Measurements from ENCODE around the gene PRM3. TPM values are rescaled to one million over a fixed set of nuclear protein-coding genes. Genes with fewer than 3 reads are reported as not detected.

PRM3 gene
- total and polyA plus RNA-seq, 2 donors (not counting 1 experiment from before 2014, with no cell fraction given) = not detected

DNA sequence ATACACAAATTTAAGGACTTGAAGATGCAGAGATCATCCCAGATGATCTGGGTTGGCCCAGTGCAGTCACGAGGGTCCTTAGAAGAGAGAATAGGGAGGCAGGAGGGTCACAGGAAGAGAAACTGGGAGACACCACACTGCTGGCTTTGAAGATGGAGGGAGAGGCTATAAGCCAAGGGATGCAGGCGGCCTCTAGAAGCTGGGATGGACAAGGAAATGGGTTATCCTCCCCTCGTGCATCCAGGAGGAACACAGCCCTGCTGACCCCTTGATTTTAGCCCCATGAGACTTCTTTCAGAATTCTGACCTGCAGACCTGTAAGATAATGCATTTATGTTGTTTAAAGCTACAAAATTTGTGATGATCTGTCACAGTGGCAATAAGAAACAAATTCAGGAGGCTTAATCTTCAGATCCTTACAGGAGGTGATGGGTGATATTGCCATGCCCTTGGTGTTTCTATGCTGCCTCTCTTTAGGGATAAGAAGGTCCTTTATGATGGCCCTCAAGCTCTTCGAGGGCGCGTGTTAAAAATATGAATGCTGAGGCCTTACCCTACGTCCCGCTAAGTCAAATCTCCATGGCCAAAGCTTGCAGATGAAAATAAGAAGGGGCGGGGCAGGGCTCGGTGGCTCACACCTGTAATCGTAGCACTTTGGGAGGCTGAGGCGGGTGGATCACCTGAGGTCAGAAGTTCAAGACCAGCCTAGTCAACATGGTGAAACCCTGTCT, 4.3 kb upstream of the PRM3 start:
- H3K9me3 ChIP-seq (ENCODE audit: control insufficient read depth, insufficient read depth, low read depth, low read length) = no peaks in the 10 kb centered on the region
- TF ChIP-seq, protein P1, sequence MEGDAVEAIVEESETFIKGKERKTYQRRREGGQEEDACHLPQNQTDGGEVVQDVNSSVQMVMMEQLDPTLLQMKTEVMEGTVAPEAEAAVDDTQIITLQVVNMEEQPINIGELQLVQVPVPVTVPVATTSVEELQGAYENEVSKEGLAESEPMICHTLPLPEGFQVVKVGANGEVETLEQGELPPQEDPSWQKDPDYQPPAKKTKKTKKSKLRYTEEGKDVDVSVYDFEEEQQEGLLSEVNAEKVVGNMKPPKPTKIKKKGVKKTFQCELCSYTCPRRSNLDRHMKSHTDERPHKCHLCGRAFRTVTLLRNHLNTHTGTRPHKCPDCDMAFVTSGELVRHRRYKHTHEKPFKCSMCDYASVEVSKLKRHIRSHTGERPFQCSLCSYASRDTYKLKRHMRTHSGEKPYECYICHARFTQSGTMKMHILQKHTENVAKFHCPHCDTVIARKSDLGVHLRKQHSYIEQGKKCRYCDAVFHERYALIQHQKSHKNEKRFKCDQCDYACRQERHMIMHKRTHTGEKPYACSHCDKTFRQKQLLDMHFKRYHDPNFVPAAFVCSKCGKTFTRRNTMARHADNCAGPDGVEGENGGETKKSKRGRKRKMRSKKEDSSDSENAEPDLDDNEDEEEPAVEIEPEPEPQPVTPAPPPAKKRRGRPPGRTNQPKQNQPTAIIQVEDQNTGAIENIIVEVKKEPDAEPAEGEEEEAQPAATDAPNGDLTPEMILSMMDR (conservative IDR thresholded peaks at IDR 0.05 in 1 of 2, IDR thresholded peaks at IDR 0.05 in 1 of 2; ENCODE audit: low read depth in 1 of 2, low read length in 2 of 2) = no peak
- no peak for TF ChIP-seq EZH2 (IDR thresholded peaks at IDR 0.05; ENCODE audit: low read length, missing control alignments)
- H3K4me1 ChIP-seq (ENCODE audit: control insufficient read depth, extremely low read depth, insufficient read depth, low read length) = no peaks in the 10 kb centered on the region
- no peak for DNase-seq (ENCODE audit: low read depth in 2 of 2)
- H3K27me3 ChIP-seq (ENCODE audit: control insufficient read depth, insufficient read depth, low read length) = peaks cover 17% of the 10 kb centered on the region
- no peak overlapping the region for H2AFZ ChIP-seq (ENCODE audit: low read length)
- H4K20me1 ChIP-seq (ENCODE audit: control insufficient read depth, extremely low read depth, insufficient read depth, low read length) = no peaks in the 10 kb centered on the region
- no peak overlapping the region for H3K4me2 ChIP-seq (ENCODE audit: extremely low read depth, insufficient read depth, low read length)
- no peak overlapping the region for H3K9ac ChIP-seq (ENCODE audit: insufficient read depth, low read length)
- no peaks in the 10 kb centered on the region for H3K79me2 ChIP-seq (ENCODE audit: control insufficient read depth, insufficient read depth, low read length)
- H3K4me3 ChIP-seq (replicated peaks in 1 of 4; ENCODE audit: control extremely low read depth in 1 of 4, insufficient read depth in 1 of 4, low read depth in 3 of 4, low read length in 4 of 4) = no peak overlapping the region
- no peak overlapping the region for H3K27ac ChIP-seq (ENCODE audit: insufficient read depth, low read length)
- no peaks in the 10 kb centered on the region for H3K36me3 ChIP-seq (ENCODE audit: control insufficient read depth, insufficient read depth, low read length)

DNA sequence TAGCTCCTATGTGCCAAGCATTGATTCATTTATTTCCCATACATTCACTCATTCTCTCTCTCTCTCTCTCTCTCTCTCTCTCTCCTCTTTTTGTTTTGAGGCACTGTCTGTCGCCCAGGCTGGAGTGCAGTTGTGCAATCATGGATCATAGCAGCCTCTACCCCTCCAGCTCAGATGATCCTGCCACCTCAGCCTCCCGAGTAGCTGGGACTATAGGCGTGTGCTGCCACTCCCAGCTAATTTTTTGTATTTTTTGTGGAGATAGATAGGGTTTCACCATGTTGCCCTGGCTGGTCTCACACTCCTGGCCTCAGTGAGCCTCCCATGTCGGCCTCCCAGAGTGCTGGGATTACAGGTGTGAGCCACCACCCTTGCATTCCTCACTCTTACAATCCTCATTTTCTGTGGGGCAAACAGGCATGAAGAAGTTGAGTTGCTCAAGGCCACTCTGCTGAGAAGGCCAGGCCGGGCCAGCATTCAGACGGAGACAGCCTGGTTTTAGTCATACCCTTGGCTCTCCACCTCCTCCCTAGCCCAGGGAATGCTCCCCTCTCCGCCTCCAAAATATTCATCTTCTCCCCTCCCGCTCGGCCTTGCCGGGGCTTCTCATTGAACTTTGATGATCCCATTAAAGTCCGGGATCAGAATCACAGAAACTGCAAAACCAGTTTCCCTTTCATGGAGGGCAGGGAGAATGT, 3.6 kb upstream of the PRM3 start:
- H3K27ac ChIP-seq (ENCODE audit: insufficient read depth, low read length) = no peak overlapping the region
- H3K4me2 ChIP-seq (ENCODE audit: extremely low read depth, insufficient read depth, low read length) = no peak overlapping the region
- no peak overlapping the region for H3K4me3 ChIP-seq (replicated peaks in 1 of 4; ENCODE audit: control extremely low read depth in 1 of 4, insufficient read depth in 1 of 4, low read depth in 3 of 4, low read length in 4 of 4)
- TF ChIP-seq, protein P1 (conservative IDR thresholded peaks at IDR 0.05 in 1 of 2, IDR thresholded peaks at IDR 0.05 in 1 of 2; ENCODE audit: low read depth in 1 of 2, low read length in 2 of 2) = no peak
- no peak for TF ChIP-seq EZH2 (IDR thresholded peaks at IDR 0.05; ENCODE audit: low read length, missing control alignments)
- no peak overlapping the region for H3K9ac ChIP-seq (ENCODE audit: insufficient read depth, low read length)
- H2AFZ ChIP-seq (ENCODE audit: low read length) = no peak overlapping the region
- H4K20me1 ChIP-seq (ENCODE audit: control insufficient read depth, extremely low read depth, insufficient read depth, low read length) = no peaks in the 10 kb centered on the region
- H3K27me3 ChIP-seq (ENCODE audit: control insufficient read depth, insufficient read depth, low read length) = peaks cover 16% of the 10 kb centered on the region
- no peaks in the 10 kb centered on the region for H3K9me3 ChIP-seq (ENCODE audit: control insufficient read depth, insufficient read depth, low read depth, low read length)
- no peaks in the 10 kb centered on the region for H3K4me1 ChIP-seq (ENCODE audit: control insufficient read depth, extremely low read depth, insufficient read depth, low read length)
- no peaks in the 10 kb centered on the region for H3K79me2 ChIP-seq (ENCODE audit: control insufficient read depth, insufficient read depth, low read length)
- no peaks in the 10 kb centered on the region for H3K36me3 ChIP-seq (ENCODE audit: control insufficient read depth, insufficient read depth, low read length)
- peak in 1 of 2 donors; percentile 12 for DNase-seq (ENCODE audit: low read depth in 2 of 2)

DNA sequence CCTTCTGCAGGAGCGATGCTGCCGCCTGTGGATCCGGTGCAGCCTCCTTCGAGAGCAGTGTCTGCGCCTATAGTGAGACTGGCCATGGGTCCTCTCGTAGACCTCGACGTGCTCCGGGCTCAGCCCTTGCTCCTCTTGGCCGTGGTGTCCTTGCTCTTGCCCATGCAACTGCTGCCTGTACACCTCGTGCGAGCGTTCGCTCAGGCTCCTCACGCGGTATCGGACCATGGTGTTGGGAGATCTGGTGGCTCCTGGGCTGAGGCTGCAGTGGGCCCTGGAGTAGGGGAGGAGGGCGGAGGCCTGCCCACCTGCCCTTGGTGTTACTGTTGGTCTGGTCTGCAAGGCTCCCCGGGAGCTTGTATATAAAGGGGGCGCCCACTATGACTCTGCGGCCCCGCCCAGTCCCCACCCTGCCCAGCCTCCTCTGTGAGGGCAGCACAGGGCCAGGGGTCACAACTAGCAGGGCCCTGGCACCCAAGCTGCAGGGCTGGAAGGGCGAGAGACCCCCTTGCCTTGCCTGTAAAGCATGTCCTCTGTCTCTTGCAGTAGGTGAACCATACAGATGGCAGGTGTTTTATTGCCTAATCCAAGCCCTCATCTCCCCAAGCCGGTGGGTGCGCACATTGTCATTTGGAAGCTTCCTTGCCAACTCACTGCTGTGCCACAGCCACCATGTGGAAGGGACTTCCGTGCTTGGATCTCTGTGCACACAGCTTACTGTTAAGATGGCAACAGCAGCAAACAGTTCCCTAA, 2.9 kb upstream of the PRM3 start, which contains the start of gene PRM2:
Gene PRM2 (minus strand): TSS at position 338 of the 753 bp plus-strand sequence. CDS start 110 bp downstream, at position 228.
- no peaks in the 10 kb centered on the region for H3K79me2 ChIP-seq (ENCODE audit: control insufficient read depth, insufficient read depth, low read length)
- no peak within 1 kb of the TSS for H3K9ac ChIP-seq (ENCODE audit: insufficient read depth, low read length)
- no peaks in the 10 kb centered on the region for H3K9me3 ChIP-seq (ENCODE audit: control insufficient read depth, insufficient read depth, low read depth, low read length)
- H3K36me3 ChIP-seq (ENCODE audit: control insufficient read depth, insufficient read depth, low read length) = no peaks in the 10 kb centered on the region
- H4K20me1 ChIP-seq (ENCODE audit: control insufficient read depth, extremely low read depth, insufficient read depth, low read length) = no peaks in the 10 kb centered on the region
- H3K4me2 ChIP-seq (ENCODE audit: extremely low read depth, insufficient read depth, low read length) = no peak within 1 kb of the TSS
- TF ChIP-seq, protein P1 (conservative IDR thresholded peaks at IDR 0.05 in 1 of 2, IDR thresholded peaks at IDR 0.05 in 1 of 2; ENCODE audit: low read depth in 1 of 2, low read length in 2 of 2) = no peak
- TF ChIP-seq EZH2 (IDR thresholded peaks at IDR 0.05; ENCODE audit: low read length, missing control alignments) = no peak
- DNase-seq (ENCODE audit: low read depth in 2 of 2) = no peak
- H3K27me3 ChIP-seq (ENCODE audit: control insufficient read depth, insufficient read depth, low read length) = peaks cover 16% of the 10 kb centered on the region
- H3K4me3 ChIP-seq (replicated peaks in 1 of 4; ENCODE audit: control extremely low read depth in 1 of 4, insufficient read depth in 1 of 4, low read depth in 3 of 4, low read length in 4 of 4) = no peak within 1 kb of the TSS
- no peak within 1 kb of the TSS for H2AFZ ChIP-seq (ENCODE audit: low read length)
- H3K4me1 ChIP-seq (ENCODE audit: control insufficient read depth, extremely low read depth, insufficient read depth, low read length) = no peaks in the 10 kb centered on the region
- H3K27ac ChIP-seq (ENCODE audit: insufficient read depth, low read length) = no peak within 1 kb of the TSS
